ENCODE measurements around the gene TLR10.
"Not testable (repeated sequence)": the region's sequence is repeated elsewhere in the genome, so short reads cannot be mapped to it uniquely, and the experiment has no call there.

DNA sequence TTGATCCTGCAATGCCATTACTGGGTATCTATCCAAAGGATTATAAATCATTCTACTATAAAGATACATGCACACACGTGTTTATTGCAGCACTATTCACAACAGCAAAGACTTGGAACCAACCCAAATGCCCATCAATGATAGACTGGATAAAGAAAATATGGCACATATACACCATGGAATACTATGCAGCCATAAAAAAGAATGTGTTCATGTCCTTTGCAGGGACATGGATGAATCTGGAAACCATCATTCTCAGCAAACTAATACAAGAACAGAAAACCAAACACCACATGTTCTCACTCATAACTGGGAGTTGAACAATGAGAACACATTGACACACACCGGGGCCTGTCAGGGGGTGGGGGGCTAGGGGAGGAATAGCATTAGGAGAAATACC is 4.9 kb downstream of the TLR10 start:
- TF ChIP-seq, protein P1, sequence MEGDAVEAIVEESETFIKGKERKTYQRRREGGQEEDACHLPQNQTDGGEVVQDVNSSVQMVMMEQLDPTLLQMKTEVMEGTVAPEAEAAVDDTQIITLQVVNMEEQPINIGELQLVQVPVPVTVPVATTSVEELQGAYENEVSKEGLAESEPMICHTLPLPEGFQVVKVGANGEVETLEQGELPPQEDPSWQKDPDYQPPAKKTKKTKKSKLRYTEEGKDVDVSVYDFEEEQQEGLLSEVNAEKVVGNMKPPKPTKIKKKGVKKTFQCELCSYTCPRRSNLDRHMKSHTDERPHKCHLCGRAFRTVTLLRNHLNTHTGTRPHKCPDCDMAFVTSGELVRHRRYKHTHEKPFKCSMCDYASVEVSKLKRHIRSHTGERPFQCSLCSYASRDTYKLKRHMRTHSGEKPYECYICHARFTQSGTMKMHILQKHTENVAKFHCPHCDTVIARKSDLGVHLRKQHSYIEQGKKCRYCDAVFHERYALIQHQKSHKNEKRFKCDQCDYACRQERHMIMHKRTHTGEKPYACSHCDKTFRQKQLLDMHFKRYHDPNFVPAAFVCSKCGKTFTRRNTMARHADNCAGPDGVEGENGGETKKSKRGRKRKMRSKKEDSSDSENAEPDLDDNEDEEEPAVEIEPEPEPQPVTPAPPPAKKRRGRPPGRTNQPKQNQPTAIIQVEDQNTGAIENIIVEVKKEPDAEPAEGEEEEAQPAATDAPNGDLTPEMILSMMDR (IDR thresholded peaks at IDR 0.05; ENCODE audit: insufficient read depth, low read depth, low read length), result not testable (repeated sequence)
- TF ChIP-seq EZH2 (IDR thresholded peaks at IDR 0.05; ENCODE audit: insufficient read depth, low read length), result not testable (repeated sequence)

Data from astrocyte (in vitro differentiated cells and primary cell).